Panc1 (cell line): ENCODE results near the gene GCN1. TPM values are rescaled to one million over a fixed set of nuclear protein-coding genes. Genes with fewer than 3 reads are reported as not detected.
A peak's percentile ranks its signal among the peaks of the same experiment; 100 is the strongest.

Source experiments
- ATAC-seq: fragments of 200-7000 bp; cut with Tn5 transposase; 2 replicates; pipeline ENCODE4 v1.9.1; 2020; ENCODE audit warnings: mild to moderate bottlenecking, moderate library complexity
- BruUV-seq: library from RNA; stranded (reverse); fragments of 400-500 nt; replicated peaks from 2 replicates; lab custom pipeline; 2021; lab: Mats Ljungman, UMichigan
- CTCF ChIA-PET: fragments of 300-600 bp; sonication (Branson Sonifier 250); formaldehyde crosslinking; loops from one replicate; lab custom pipeline; 2022; ENCODE audit warnings: antibody characterized with exemption; lab: Charles Lee
- POLR2A ChIA-PET: fragments of 300-600 bp; sonication (Branson Sonifier 250); formaldehyde crosslinking; loops from one replicate; lab custom pipeline; 2022; ENCODE audit warnings: antibody characterized with exemption; lab: Charles Lee
- DNase-seq: peaks from one replicate; pipeline ENCODE4 v3.0.0-alpha.2; 2010; ENCODE audit warnings: low read depth, low spot score
- H3K27ac ChIP-seq: 2 replicates; pipeline ENCODE4 v1.5.1; 2011; ENCODE audit warnings: mild to moderate bottlenecking, low read length, inconsistent platforms
- H3K27me3 ChIP-seq: fragments of 200-500 bp; sonication (Bioruptor generic); 2 replicates; pipeline ENCODE4 v1.6.0; 2014; ENCODE audit warnings: low read length, inconsistent platforms; ENCODE audit not compliant: control insufficient read depth, insufficient read depth
- H3K36me3 ChIP-seq: fragments of 200-500 bp; sonication (Bioruptor generic); 2 replicates; pipeline ENCODE4 v1.5.1; 2014; ENCODE audit warnings: inconsistent platforms, mild to moderate bottlenecking, low read length, moderate library complexity; ENCODE audit not compliant: control insufficient read depth, insufficient read depth
- H3K4me1 ChIP-seq: 2 replicates; pipeline ENCODE4 v1.5.1; 2011; ENCODE audit warnings: inconsistent platforms, mild to moderate bottlenecking, low read length, moderate library complexity; ENCODE audit not compliant: control insufficient read depth, insufficient read depth
- H3K4me3 ChIP-seq, 2 experiments: 2 replicates each; pipeline ENCODE4 v1.5.1; 2011 to 2012; ENCODE audit warnings: low read depth in 2 of 2, low read length in 2 of 2, mild to moderate bottlenecking in 2 of 2, inconsistent platforms in 1 of 2, moderate library complexity in 1 of 2
- H3K9me3 ChIP-seq: fragments of 200-500 bp; sonication (Bioruptor generic); 2 replicates; pipeline ENCODE4 v1.5.1; 2014; ENCODE audit warnings: low read depth, mild to moderate bottlenecking, inconsistent platforms, low read length, moderate library complexity; ENCODE audit not compliant: control insufficient read depth, insufficient read depth
- CTCF ChIP-seq: fragments of 450-650 bp; IDR thresholded peaks from 2 replicates; pipeline ENCODE4 v1.5.1; 2017; ENCODE audit warnings: mild to moderate bottlenecking
- POLR2AphosphoS5 ChIP-seq: IDR thresholded peaks from 2 replicates; pipeline ENCODE4 v1.6.1; 2012; ENCODE audit warnings: mild to moderate bottlenecking, low read depth, low read length, moderate library complexity
- REST ChIP-seq, 2 experiments: IDR thresholded peaks; 2 replicates each; pipeline ENCODE4 v1.6.1; 2011 to 2012; ENCODE audit warnings: low read depth in 2 of 2, control low read depth in 1 of 2, low read length in 1 of 2, mild to moderate bottlenecking in 1 of 2, moderate library complexity in 1 of 2; ENCODE audit not compliant: insufficient read depth in 1 of 2
- SIN3A ChIP-seq: IDR thresholded peaks from 2 replicates; pipeline ENCODE4 v1.6.1; 2012; ENCODE audit warnings: low read depth, mild to moderate bottlenecking, low read length, moderate library complexity, borderline replicate concordance; ENCODE audit not compliant: insufficient read depth
- TCF7L2 ChIP-seq: IDR thresholded peaks from 2 replicates; pipeline ENCODE4 v1.6.1; 2011; ENCODE audit warnings: mild to moderate bottlenecking, low read depth, low read length, inconsistent platforms
- in situ Hi-C: cut with HindIII; loops from 2 replicates; pipeline ENCODE4 v1.10.0; 2016; ENCODE audit warnings: low sequenced_read_pairs, low pct_unique_long_range_greater_than_20kb
- intact Hi-C: fragments of 100-400 bp; cut with micrococcal nuclease; formaldehyde crosslinking; loops from one replicate; pipeline ENCODE4 v1.10.0; 2022; ENCODE audit not compliant: unreplicated experiment
- total RNA-seq: library from RNA; stranded (reverse); gene quantifications from one replicate; pipeline ENCODE4 v1.2.1, GENCODE V29; 2021; ENCODE audit not compliant: unreplicated experiment

The GCN1 gene
- total RNA-seq, 1 experiment from 2014 or later: 175 TPM

- ChIA-PET POLR2A (no interaction called here), CTCF (no interaction called here)
- Histone ChIP-seq H3K4me3 (no peak overlapping the region), H3K9me3 (no peaks in the 10 kb centered on the region), H3K36me3 (peaks cover 23% of the 10 kb centered on the region), H3K27me3 (no peaks in the 10 kb centered on the region), H3K27ac (no peak overlapping the region), H3K4me1 (no peaks in the 10 kb centered on the region)
- no TSS peak for BruUV-seq
- ATAC-seq (no peak), DNase-seq (no peak)
- intact Hi-C loops (no loop called here), in situ Hi-C loops (no loop called here)
- TF ChIP-seq REST (IDR thresholded peaks at IDR 0.05; ENCODE audit: insufficient read depth in 1 of 2, low read depth in 2 of 2, low read length in 1 of 2) (no peak), SIN3A (no peak), TCF7L2 (no peak), CTCF (no peak), POLR2AphosphoS5 (no peak)
Observed at GRCh38 chr12:120168337-120168736, 26.2 kb downstream of the GCN1 start.

- Histone ChIP-seq H3K9me3 (no peaks in the 10 kb centered on the region), H3K27ac (no peak overlapping the region), H3K4me1 (no peaks in the 10 kb centered on the region), H3K36me3 (peaks cover 23% of the 10 kb centered on the region), H3K27me3 (no peaks in the 10 kb centered on the region), H3K4me3 (no peak overlapping the region)
- in situ Hi-C loops: no loop called here
- POLR2A ChIA-PET: interaction anchor here (0.6 kb wide), 1 partner anchor 124 kb away, joined by 19 read pairs; no protein-coding TSS in a partner anchor
- TF ChIP-seq SIN3A: no peak
- TF ChIP-seq POLR2AphosphoS5: no peak
- TF ChIP-seq REST (IDR thresholded peaks at IDR 0.05; ENCODE audit: insufficient read depth in 1 of 2, low read depth in 2 of 2, low read length in 1 of 2): no peak
- no peak for TF ChIP-seq CTCF
- no peak for TF ChIP-seq TCF7L2
- CTCF ChIA-PET: no interaction called here
- ATAC-seq (no peak), DNase-seq (no peak)
- TSS peak; percentile 56 for BruUV-seq
- intact Hi-C loops: no loop called here
Observed at GRCh38 chr12:120167529-120168095, 26.9 kb downstream of the GCN1 start.
